Gastrocnemius medialis (tissue), 4 donors: ENCODE measurements around the gene CCDC134.

Source experiments
- CTCF ChIP-seq, 5 experiments: fragments of 450-650 bp in 3 of 5; fragments of 200-600 bp in 2 of 5; sonication (generic) in 2 of 5; IDR thresholded peaks in 4 of 5; conservative IDR thresholded peaks in 1 of 5; 1 replicate in 4 of 5; 2 replicates in 1 of 5; pipeline ENCODE4 v1.5.1; 2016 to 2019; ENCODE audit warnings: antibody characterized with exemption in 5 of 5, mild to moderate bottlenecking in 3 of 5, moderate library complexity in 3 of 5
- POLR2A ChIP-seq, 2 donors: fragments of 450-650 bp; IDR thresholded peaks; one replicate each; pipeline ENCODE4 v1.6.1; 2017; ENCODE audit warnings: antibody characterized with exemption in 2 of 2, mild to moderate bottlenecking in 2 of 2, moderate library complexity in 2 of 2

GRCh38 chr22:41844036-41844435, 43.6 kb downstream of the CCDC134 start:
- no peak for TF ChIP-seq CTCF (IDR thresholded peaks at IDR 0.05 in 4 of 5, conservative IDR thresholded peaks at IDR 0.05 in 1 of 5)
- TF ChIP-seq POLR2A (IDR thresholded peaks at IDR 0.05): no peak
